Activated CD4-positive, alpha-beta T cell treated with anti-CD3 and anti-CD28 coated beads, Interleukin-2, amount 50 U/mL, for 1 hour (primary cell): ENCODE measurements around the gene TST.

Source experiments
- DNase-seq: peaks from one replicate; pipeline ENCODE4 v3.0.0-alpha.2; 2020

The TST gene

GRCh38 chr22:37030560-37031281 is 11.5 kb upstream of the TST start:
- no peak for DNase-seq

DNA sequence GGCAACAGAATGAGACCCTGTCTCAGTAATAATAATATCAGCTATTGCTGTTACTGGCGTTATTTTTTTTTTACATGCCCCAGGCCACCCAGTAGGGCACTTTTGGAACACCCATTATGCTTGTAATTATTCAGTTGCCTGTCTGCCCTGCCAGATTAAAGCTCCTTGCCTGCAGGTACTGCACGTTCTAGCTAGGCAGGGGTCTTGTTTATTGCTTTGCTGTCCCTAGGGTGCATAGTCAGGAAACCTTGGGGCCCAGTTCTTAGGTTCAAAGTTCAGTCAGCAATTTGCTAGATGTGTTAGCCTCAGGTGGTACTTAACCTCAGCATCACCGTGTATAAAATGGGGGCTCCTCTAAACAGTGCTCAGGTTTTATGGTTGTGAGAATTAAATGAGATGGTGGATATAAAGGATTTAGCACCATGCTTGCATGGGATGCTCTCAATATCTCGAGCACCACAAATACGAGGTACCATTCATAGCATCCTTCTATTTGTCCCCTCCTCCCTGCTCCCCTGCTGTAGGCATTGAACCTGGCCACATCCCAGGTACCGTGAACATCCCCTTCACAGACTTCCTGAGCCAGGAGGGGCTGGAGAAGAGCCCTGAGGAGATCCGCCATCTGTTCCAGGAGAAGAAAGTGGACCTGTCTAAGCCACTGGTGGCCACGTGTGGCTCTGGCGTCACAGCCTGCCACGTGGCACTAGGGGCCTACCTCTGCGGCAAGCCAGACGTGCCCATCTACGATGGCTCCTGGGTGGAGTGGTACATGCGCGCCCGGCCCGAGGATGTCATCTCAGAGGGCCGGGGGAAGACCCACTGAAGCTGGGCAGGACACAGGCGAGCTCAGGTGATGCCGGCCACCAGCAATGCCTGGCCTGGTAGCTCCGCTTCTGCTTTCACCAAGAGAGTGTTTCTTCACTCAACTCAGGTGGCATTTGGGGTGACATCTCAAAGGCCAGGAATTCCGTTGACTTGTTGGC is 9.7 kb upstream of the TST start:
- DNase-seq, result no peak

GRCh38 chr22:37027556-37027955 is 8.3 kb upstream of the TST start:
- DNase-seq, result no peak

DNA sequence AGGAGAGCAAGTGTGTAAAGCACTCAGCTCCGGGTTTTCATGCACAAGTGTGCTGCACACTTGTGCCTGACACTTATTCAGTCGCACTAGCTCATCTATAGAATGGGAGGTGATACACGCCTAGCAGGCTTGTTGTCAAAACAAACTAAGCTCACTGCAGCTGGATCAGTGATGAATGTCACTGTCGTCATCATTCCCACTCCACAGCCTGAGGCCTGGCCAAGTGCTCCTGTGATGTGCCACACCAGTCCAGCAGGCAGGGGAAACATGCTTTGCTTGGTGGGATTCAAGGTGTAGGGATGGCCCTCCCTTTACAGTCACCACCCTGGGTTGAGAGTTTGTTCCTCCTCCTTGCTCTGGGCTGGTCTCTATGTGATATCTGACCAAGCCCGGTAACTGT is 7.1 kb upstream of the TST start:
- DNase-seq, result no peak

GRCh38 chr22:37025500-37026070 is 6.3 kb upstream of the TST start:
- DNase-seq, result no peak

DNA sequence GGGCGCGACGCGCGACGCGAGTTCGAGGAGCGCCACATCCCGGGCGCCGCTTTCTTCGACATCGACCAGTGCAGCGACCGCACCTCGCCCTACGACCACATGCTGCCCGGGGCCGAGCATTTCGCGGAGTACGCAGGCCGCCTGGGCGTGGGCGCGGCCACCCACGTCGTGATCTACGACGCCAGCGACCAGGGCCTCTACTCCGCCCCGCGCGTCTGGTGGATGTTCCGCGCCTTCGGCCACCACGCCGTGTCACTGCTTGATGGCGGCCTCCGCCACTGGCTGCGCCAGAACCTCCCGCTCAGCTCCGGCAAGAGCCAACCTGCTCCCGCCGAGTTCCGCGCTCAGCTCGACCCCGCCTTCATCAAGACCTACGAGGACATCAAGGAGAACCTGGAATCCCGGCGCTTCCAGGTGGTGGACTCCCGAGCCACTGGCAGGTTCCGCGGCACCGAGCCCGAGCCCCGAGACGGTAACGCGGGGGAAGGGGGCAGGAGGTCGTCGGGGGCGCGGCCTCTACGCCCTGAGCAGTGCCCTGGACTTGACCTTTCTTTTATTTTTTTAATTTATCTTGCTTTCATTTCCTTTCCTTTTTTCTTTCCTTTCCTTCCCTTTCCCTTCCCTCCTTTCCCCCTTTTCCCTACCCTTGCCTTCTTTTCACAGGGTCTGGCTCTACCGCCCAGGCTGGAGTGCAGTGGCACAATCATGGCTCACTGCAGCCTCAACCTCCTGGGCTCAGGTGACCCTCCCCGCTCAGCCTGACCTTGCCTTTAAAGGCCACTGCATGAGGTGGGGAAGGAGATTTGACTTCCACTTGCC is 5.3 kb upstream of the TST start:
- no peak for DNase-seq

DNA sequence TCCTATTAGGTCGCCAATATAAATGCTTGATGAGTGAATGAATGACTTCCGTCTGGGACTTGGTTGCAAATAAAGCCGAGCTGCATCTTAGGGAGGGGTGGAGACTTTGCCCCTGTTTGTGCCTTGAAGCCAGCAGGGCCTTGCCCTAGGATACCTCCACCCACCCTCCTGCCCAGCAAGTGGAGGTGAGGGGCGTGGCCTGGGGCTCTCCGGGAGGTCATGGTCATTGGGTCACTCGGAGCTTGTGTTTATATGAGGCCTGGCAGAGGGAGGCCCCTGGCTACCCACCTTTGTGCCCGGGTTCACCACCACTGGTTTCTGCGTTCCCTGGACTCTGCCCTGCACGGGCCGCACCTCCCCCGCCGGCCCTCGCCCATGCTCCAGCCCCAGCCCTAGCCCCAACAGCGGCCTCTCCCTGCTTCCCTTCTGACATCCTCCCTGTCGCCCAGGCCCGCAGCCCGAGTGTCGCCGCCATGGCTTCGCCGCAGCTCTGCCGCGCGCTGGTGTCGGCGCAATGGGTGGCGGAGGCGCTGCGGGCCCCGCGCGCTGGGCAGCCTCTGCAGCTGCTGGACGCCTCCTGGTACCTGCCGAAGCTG is 4.6 kb upstream of the TST start:
- DNase-seq, result no peak

DNA sequence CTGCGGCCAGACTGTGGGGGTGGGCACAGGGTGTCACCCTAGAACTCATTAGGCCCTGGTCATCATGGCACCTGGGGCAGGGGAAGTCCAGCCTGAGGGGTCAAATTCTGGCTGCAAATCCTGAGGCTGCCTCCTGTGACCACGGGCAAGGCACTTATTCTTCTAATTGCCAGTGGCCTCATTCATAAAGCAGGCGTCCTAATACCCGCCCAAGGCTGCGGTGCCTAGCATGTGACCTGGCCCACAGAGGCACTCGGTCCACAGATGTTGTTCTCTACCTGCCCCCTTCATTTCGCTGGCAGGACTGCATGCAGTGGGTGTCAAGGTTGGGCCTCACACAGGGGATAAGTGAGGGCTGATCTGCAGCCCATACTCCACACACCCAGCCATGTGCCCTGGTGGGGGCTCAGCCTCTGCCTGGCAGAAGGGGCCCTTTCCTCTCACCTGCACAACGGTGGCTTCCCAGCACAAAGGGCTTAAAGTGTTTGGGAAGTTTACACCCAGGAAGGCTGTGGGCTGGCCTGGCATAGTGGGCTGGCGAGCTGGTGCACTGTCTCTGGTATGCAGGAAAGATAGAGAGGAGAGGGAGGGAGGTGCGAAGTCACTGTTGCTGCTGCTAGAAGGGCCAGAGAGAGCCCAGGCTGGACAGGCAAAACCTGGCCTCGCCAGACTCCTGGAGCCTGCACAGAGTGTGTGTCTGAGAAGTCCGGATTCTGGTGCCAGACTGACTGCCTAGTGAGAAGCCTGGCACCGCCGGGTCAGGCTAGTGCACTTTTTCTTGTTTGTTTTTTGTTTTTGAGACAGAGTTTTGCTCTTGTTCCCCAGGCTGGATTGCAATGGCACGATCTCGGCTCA is 3.5 kb upstream of the TST start:
- DNase-seq, result no peak

- peak; percentile 58 for DNase-seq
These were observed 2.6 kb upstream of the TST start for GRCh38 chr22:37021710-37022482.

DNA sequence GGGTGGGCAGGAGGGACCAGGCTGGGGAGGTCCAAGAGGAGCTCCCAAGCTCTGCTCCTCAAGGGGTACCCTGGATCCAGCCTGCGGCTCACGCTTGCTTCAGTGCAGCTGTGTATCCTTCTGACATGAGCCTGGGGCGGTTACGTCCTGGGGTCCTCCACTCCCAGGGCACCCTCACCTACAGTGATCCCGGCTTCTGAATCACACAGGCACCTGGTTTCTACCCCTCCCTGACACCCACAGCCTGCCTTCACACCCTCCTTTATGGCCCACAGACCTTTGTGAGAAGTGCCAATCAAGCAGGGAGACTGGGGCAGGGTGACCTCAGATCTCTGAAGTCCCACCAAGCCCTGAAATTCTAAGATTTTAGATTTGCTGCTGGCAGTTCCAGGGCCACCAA is 1.8 kb upstream of the TST start:
- no peak for DNase-seq

DNA sequence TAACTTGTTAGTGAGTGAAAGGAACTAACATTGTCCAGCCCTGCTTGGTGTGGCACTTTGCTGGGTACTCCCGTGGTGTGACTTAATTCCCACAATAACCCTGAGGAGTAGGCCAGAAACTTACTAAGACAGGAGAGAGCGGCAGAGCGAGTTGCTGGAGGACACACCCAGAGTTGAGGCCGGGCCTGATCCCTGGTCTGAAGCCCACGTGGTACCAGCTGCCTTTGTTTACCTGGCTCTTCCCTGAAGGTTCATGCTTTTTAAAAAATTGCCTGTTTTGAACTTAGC is 889 bp upstream of the TST start:
- no peak for DNase-seq

GRCh38 chr22:37018815-37019308 is 385 bp downstream of the TST start:
- no peak for DNase-seq

- no peak for DNase-seq
These were observed 997 bp downstream of the TST start for GRCh38 chr22:37018086-37018814.

DNA sequence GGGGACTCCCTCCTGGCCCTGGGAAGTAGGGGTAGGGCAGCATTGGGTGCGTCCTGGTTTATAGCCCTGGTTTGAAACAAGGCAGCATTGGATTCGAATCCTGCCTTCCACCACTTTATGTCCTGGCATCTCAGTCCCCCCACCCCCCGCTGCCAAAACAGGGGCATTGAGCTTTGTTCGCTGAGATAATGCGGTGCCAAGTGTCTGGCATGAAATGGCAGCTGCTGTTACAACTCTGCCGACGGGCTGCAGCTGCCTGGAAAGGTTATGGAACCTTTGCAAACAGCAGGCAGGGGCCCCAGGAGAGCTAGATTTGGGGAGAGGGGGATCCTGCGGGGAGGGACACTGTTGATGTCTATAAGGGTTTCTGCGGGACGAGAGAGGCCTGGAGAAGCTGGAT is 1.9 kb downstream of the TST start:
- no peak for DNase-seq

GRCh38 chr22:37016134-37016910 is 2.9 kb downstream of the TST start:
- no peak for DNase-seq

DNA sequence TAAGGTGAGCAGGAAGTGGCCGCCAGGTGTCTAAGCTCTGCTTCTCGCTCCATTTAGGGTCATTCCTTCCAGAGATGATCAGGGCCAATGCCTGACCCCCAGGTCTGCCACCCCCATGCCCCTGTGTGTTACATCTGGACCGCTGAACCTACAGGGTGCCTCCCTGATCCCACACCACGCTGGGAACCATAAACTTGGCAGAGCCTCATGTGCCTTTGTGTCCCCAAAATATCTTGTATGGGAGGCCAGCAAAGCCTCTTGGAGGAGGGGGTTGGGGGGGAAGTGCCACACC is 3.7 kb downstream of the TST start:
- DNase-seq, result no peak

DNA sequence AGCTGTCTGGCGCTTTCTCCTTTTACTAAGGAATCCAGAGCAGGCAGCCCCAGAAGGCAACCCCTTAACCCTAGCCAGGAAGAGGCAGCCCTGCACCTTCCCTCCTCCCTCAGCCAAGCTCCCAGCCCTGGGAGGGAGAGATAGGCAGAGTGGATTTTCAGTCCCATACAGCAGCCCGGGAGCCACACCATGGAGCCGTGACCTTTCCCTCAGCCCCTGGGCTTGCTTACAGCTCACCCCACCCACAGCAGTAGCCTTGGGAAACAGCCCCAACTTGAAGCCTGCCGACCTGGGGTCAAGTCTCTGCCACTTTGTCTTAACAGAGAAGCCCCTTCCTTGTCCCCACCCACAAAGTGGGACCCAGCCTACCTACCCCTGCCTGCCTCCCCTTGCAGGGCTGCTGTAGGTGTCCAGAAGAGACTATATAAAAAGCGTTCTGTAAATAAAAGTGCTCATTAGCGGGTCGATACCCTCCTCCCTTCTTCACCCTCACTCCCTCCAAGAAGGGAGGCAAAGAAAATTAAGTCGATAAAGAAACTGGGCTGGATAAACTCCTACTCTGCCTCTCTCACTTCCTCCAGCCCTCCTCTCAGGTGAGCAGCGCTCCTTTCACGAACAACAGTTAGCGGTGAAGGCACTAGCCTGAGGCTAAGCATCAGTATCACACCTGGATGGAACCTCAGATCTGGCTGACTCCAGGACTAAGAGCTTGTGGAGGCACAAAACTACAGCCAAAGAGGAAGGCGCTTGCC is 4.2 kb downstream of the TST start:
- DNase-seq, result no peak

DNA sequence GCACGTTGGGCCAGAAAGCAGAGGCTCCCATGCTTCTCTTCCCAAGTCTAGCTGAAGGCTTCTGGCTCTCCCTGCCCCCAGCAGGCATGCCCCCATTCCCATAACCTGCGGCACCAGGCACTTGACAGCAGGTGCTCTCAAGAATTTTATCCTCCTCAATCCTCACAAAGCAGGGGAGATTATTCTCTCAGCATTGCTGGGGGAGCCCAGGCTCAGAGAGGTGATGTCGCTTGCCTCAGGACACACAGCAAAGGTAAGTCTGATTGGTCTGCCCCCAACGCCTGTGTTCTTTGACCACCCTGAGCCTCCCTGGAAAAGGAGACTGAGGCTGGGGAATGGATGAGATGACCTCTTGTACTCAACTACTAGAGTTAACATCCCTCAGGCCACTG is 4.8 kb downstream of the TST start:
- no peak for DNase-seq

DNA sequence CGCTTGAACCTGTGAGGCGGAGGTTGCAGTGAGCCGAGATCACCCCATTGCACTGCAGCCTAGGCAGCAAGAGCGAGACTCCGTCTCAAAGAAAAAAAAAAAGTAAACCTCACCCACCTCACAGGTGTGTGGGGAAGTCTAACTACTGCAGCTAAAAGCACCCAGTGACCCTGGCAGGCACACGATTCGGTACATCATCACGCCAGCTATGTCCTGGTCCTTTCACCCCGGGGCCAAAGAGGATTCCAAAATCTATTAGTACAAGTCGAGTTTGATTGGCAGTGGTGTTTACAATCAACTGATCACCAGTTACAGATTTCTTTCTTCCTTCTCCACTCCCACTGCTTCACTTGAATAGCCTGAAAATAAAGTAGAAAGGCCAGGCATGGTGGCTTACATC is 6.3 kb downstream of the TST start:
- no peak for DNase-seq
